ENCODE measurements around the gene VWDE. TPM values are rescaled to one million over a fixed set of nuclear protein-coding genes. Genes with fewer than 3 reads are reported as not detected.

VWDE gene
- polyA plus RNA-seq, 1 experiment: 0.14 TPM

DNA sequence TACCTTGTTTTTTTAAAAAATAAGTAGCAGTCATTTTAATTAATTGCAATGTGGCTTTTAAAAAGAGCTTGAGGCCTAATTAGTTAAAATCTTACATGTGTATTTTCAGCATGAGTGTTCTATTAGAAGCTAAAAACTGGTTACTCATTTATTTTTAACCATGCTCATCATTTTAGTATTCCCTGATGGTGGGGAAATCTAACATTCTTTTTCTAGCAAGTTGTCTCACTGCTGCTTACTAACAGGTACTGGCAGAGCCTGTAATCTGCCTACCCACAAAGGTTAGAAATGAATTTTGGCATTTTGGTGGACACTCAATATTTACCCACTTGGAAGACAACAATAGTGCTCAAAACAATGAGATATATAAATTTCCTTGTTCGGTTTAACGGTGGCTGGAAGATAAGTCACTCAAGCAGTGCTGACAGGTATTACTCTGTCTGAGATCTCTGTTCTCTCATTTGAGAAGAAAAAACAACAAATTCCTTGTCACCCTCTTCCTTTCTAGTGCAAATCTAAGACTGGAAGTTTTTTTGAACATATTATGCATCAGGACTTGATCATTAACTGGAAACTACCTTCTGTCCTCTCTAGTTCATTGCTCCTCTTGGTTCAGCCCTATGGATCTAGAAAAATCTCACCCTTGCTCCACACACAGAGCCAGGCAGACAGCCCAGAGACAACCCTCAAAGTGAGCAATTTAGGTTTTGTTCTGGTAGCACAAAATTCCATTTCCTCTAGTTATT lies 83.3 kb downstream of the VWDE start:
- H3K27ac ChIP-seq (ENCODE audit: low read depth, low read length): no peak overlapping the region
- CTCF ChIA-PET: interaction anchor here (1.4 kb wide), 1 partner anchor 252 kb away, joined by 4 read pairs; no protein-coding TSS in a partner anchor
- POLR2A ChIA-PET: no interaction called here
- H3K27me3 ChIP-seq (ENCODE audit: control insufficient read depth, insufficient read depth, low read length): no peaks in the 10 kb centered on the region
- TF ChIP-seq, protein P1, sequence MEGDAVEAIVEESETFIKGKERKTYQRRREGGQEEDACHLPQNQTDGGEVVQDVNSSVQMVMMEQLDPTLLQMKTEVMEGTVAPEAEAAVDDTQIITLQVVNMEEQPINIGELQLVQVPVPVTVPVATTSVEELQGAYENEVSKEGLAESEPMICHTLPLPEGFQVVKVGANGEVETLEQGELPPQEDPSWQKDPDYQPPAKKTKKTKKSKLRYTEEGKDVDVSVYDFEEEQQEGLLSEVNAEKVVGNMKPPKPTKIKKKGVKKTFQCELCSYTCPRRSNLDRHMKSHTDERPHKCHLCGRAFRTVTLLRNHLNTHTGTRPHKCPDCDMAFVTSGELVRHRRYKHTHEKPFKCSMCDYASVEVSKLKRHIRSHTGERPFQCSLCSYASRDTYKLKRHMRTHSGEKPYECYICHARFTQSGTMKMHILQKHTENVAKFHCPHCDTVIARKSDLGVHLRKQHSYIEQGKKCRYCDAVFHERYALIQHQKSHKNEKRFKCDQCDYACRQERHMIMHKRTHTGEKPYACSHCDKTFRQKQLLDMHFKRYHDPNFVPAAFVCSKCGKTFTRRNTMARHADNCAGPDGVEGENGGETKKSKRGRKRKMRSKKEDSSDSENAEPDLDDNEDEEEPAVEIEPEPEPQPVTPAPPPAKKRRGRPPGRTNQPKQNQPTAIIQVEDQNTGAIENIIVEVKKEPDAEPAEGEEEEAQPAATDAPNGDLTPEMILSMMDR (IDR thresholded peaks at IDR 0.05; ENCODE audit: low read depth, low read length): no peak
- H3K9me3 ChIP-seq (ENCODE audit: control insufficient read depth, insufficient read depth, low read length): no peaks in the 10 kb centered on the region
- DNase-seq (ENCODE audit: low read depth, low spot score): no peak
- no peak overlapping the region for H3K4me3 ChIP-seq (ENCODE audit: low read depth, low read length)

GRCh38 chr7:12317675-12318074 lies 86.0 kb downstream of the VWDE start:
- TF ChIP-seq, protein P1 (IDR thresholded peaks at IDR 0.05; ENCODE audit: low read depth, low read length): no peak
- H3K27ac ChIP-seq (ENCODE audit: low read depth, low read length): no peak overlapping the region
- CTCF ChIA-PET: interaction anchor here (1.4 kb wide), 1 partner anchor 252 kb away, joined by 4 read pairs; no protein-coding TSS in a partner anchor
- DNase-seq (ENCODE audit: low read depth, low spot score): no peak
- POLR2A ChIA-PET: no interaction called here
- no peak overlapping the region for H3K4me3 ChIP-seq (ENCODE audit: low read depth, low read length)
- no peaks in the 10 kb centered on the region for H3K27me3 ChIP-seq (ENCODE audit: control insufficient read depth, insufficient read depth, low read length)
- no peaks in the 10 kb centered on the region for H3K9me3 ChIP-seq (ENCODE audit: control insufficient read depth, insufficient read depth, low read length)

DNA sequence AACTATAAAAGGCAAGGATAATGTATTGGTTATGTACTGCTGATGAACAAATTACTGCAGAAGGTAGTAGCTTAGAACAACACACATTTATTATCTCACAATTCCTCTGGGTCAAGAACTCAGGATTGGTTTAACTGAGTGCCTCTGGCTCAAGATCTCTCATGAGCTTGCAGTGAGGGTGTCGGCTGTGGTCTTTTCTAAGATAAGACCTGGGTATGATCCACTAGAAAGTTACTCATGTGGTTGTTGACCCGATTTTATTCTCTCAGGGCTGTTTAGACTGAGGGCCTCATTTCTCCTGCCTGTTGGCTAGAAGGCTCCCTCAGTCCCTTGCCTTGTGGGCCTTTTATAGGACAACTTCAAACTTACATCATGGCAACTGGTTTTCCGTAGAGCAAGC lies 86.7 kb downstream of the VWDE start:
- CTCF ChIA-PET: interaction anchor here (1.4 kb wide), 1 partner anchor 252 kb away, joined by 4 read pairs; no protein-coding TSS in a partner anchor
- TF ChIP-seq, protein P1 (IDR thresholded peaks at IDR 0.05; ENCODE audit: low read depth, low read length): no peak
- POLR2A ChIA-PET: no interaction called here
- Histone ChIP-seq H3K27ac (ENCODE audit: low read depth, low read length) (no peak overlapping the region), H3K4me3 (ENCODE audit: low read depth, low read length) (no peak overlapping the region), H3K9me3 (ENCODE audit: control insufficient read depth, insufficient read depth, low read length) (no peaks in the 10 kb centered on the region), H3K27me3 (ENCODE audit: control insufficient read depth, insufficient read depth, low read length) (no peaks in the 10 kb centered on the region)
- no peak for DNase-seq (ENCODE audit: low read depth, low spot score)

DNA sequence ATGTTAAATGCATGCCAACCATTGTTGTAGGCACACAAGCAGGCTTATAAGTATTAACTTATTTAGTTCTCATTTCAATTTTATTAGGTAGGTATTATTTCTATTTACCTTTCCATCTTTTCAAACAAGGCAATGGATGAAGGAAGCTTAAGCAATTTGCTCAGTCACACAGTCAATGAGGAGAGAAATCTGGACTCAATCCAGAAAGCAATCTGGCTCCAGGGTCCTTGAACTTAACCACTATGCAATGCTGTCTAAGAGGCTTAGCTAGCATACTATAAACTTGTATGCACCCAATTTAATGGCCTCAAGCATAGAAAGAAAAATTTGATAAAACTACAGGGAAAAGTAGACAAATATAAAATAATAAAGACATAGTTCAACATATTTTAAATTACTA lies 88.6 kb downstream of the VWDE start:
- ChIA-PET POLR2A (no interaction called here), CTCF (no interaction called here)
- no peak for DNase-seq (ENCODE audit: low read depth, low spot score)
- TF ChIP-seq, protein P1 (IDR thresholded peaks at IDR 0.05; ENCODE audit: low read depth, low read length): no peak
- Histone ChIP-seq H3K27ac (ENCODE audit: low read depth, low read length) (no peak overlapping the region), H3K27me3 (ENCODE audit: control insufficient read depth, insufficient read depth, low read length) (no peaks in the 10 kb centered on the region), H3K9me3 (ENCODE audit: control insufficient read depth, insufficient read depth, low read length) (no peaks in the 10 kb centered on the region), H3K4me3 (ENCODE audit: low read depth, low read length) (no peak overlapping the region)

- Histone ChIP-seq H3K27me3 (ENCODE audit: control insufficient read depth, insufficient read depth, low read length) (no peaks in the 10 kb centered on the region), H3K27ac (ENCODE audit: low read depth, low read length) (no peak overlapping the region), H3K4me3 (ENCODE audit: low read depth, low read length) (no peak overlapping the region), H3K9me3 (ENCODE audit: control insufficient read depth, insufficient read depth, low read length) (no peaks in the 10 kb centered on the region)
- TF ChIP-seq, protein P1 (IDR thresholded peaks at IDR 0.05; ENCODE audit: low read depth, low read length): no peak
- no peak for DNase-seq (ENCODE audit: low read depth, low spot score)
- ChIA-PET CTCF (no interaction called here), POLR2A (no interaction called here)
Measured at GRCh38 chr7:12314199-12314598, 89.5 kb downstream of the VWDE start.

Data from AG04450 (cell line).